GM18909 (cell line): ENCODE results near the gene KRR1.
"Not testable (repeated sequence)": the region's sequence is repeated elsewhere in the genome, so short reads cannot be mapped to it uniquely, and the experiment has no call there.

Experiments
- ATAC-seq: cut with Tn5 transposase; IDR thresholded peaks from one replicate; pipeline ENCODE4 v1.9.1; 2021; ENCODE audit warnings: mild to moderate bottlenecking; ENCODE audit not compliant: unreplicated experiment, poor library complexity

KRR1 gene

GRCh38 chr12:75526655-75527511 is 15.5 kb upstream of the KRR1 start:
- peak; percentile 98 for ATAC-seq

- no peak for ATAC-seq
These were observed 13.9 kb upstream of the KRR1 start for GRCh38 chr12:75525263-75525662.

- ATAC-seq = not testable (repeated sequence)
These were observed 10.7 kb upstream of the KRR1 start for GRCh38 chr12:75522124-75522523.

- not testable (repeated sequence) for ATAC-seq
These were observed 9.8 kb upstream of the KRR1 start for GRCh38 chr12:75521224-75521623.

GRCh38 chr12:75509621-75510020 is 1.8 kb downstream of the KRR1 start:
- no peak for ATAC-seq

GRCh38 chr12:75508159-75508558 is 3.2 kb downstream of the KRR1 start:
- no peak for ATAC-seq

GRCh38 chr12:75507086-75507485 is 4.3 kb downstream of the KRR1 start:
- ATAC-seq = no peak

GRCh38 chr12:75505706-75506312 is 5.6 kb downstream of the KRR1 start:
- no peak for ATAC-seq

GRCh38 chr12:75503866-75504265 is 7.5 kb downstream of the KRR1 start:
- ATAC-seq = no peak

- no peak for ATAC-seq
These were observed 8.0 kb downstream of the KRR1 start for GRCh38 chr12:75503459-75503858.

- ATAC-seq = no peak
These were observed 20.2 kb downstream of the KRR1 start for GRCh38 chr12:75491169-75491568.

- ATAC-seq = peak; percentile 59
These were observed 21.7 kb downstream of the KRR1 start for GRCh38 chr12:75489613-75490210.

GRCh38 chr12:75489187-75489586 is 22.2 kb downstream of the KRR1 start:
- peak; percentile 5 for ATAC-seq

- ATAC-seq = no peak
These were observed 22.9 kb downstream of the KRR1 start for GRCh38 chr12:75488553-75488952.

GRCh38 chr12:75487308-75487707 is 24.1 kb downstream of the KRR1 start:
- no peak for ATAC-seq

- ATAC-seq = not testable (repeated sequence)
These were observed 27.0 kb downstream of the KRR1 start for GRCh38 chr12:75484450-75484849.

GRCh38 chr12:75483431-75483830 is 28.0 kb downstream of the KRR1 start:
- ATAC-seq = no peak

- ATAC-seq = no peak
These were observed 28.8 kb downstream of the KRR1 start for GRCh38 chr12:75482646-75483045.

- ATAC-seq = no peak
These were observed 29.6 kb downstream of the KRR1 start for GRCh38 chr12:75481774-75482173.

GRCh38 chr12:75481013-75481705 is 30.2 kb downstream of the KRR1 start:
- ATAC-seq = peak; percentile 31

GRCh38 chr12:75480469-75480949 is 30.9 kb downstream of the KRR1 start, which contains the start of gene GLIPR1:
Gene GLIPR1 (plus strand): TSS chr12:75480755. CDS start chr12:75480881, 126 bp downstream.
- peak; percentile 90 for ATAC-seq
